Measurements from ENCODE around the gene KCNK15. TPM values are rescaled to one million over a fixed set of nuclear protein-coding genes. Genes with fewer than 3 reads are reported as not detected.
"Not testable (repeated sequence)": the region's sequence is repeated elsewhere in the genome, so short reads cannot be mapped to it uniquely, and the experiment has no call there.

The KCNK15 gene
- 0.33 TPM for total RNA-seq
- long read RNA-seq, result 0 reads

DNA sequence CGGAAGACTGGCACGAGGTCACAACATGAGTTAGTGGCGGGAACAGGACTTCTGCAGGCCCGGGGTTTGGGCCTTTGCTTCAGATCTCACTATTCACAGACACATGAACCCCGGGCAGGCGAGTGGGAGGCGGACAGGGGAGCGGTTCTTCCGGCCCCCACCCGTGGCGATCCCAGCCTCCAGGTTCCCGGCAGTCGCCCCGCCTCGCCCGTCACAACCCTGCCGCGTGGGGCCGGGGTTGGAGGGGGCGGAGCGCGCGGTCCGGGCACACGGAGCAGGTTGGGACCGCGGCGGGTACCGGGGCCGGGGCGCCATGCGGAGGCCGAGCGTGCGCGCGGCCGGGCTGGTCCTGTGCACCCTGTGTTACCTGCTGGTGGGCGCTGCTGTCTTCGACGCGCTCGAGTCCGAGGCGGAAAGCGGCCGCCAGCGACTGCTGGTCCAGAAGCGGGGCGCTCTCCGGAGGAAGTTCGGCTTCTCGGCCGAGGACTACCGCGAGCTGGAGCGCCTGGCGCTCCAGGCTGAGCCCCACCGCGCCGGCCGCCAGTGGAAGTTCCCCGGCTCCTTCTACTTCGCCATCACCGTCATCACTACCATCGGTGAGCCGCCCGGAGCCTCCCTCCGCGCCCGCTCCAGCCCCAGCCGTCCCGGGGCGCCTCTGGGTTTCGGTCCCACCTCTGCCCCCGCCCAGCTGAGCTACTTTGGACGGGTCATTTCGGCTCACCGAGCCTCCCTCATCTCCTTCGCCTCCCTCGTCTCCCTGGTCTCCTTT is at the start of gene KCNK15:
Gene KCNK15 (plus strand): TSS at position 268 of the 769 bp plus-strand sequence. CDS start 46 bp downstream, at position 314.
- H3K9me3 ChIP-seq (replicated peaks), result no peaks in the 10 kb centered on the region
- intact Hi-C loops (cut with micrococcal nuclease), result loop anchor here (5.0 kb wide), 1 partner anchor 122 kb away; no protein-coding TSS in a partner anchor
- H3K36me3 ChIP-seq, result no peaks in the 10 kb centered on the region
- peak; percentile 55 for DNase-seq
- peak within 1 kb of the TSS; percentile 68 for H3K4me3 ChIP-seq
- no peak for TF ChIP-seq CTCF (IDR thresholded peaks at IDR 0.05; ENCODE audit: borderline replicate concordance)
- peaks cover 23% of the 10 kb centered on the region for H3K27me3 ChIP-seq (ENCODE audit: low read depth)
- peaks cover 54% of the 10 kb centered on the region for H3K4me1 ChIP-seq
- H3K27ac ChIP-seq (replicated peaks), result peak within 1 kb of the TSS; percentile 39

DNA sequence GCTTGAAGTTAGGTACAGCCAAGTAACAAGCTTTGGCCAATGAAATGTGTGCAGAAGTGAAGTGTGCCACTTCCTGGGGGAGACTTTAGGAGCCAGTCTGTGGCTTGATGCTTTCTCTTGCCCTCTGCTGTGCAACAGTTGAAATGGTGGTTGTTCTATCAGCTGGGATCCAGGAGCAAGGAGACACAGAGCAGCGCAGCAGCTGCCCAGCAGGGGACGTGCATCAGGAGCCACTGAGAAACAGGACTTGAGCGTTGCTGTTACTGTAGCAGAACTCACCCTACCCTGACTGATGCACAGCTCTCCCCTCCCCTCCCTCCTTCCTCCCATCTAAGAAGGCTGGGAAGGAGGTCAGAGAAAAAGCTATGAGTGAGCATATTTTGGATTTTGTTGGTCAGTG is 49.4 kb upstream of the KCNK15 start:
- Histone ChIP-seq H3K4me1 (peaks cover 61% of the 10 kb centered on the region), H3K27ac (replicated peaks) (peak overlapping the region; percentile 91), H3K9me3 (replicated peaks) (peaks cover 3% of the 10 kb centered on the region), H3K4me3 (no peak overlapping the region), H3K36me3 (no peaks in the 10 kb centered on the region), H3K27me3 (ENCODE audit: low read depth) (no peaks in the 10 kb centered on the region)
- TF ChIP-seq CTCF (IDR thresholded peaks at IDR 0.05; ENCODE audit: borderline replicate concordance), result no peak
- DNase-seq, result no peak
- intact Hi-C loops (cut with micrococcal nuclease), result no loop called here

DNA sequence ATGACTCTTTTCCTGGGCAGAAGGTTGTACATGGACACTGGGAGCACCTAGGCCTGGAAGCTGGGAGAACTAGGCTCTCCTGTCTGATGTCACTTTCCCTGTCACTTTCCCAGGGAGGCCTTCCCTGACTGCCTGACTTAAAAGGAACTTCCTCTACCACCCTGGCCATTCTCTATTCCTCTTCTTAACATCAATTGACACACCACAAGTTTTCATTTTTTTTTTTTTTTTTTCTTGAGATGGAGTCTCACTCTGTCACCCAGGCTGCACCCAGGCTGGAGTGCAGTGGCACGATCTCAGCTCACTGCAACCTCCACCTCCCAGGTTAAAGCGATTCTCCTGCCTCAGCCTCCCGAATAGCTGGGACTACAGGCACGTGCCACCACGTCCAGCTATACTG is 48.6 kb upstream of the KCNK15 start:
- H3K36me3 ChIP-seq; H3K9me3 ChIP-seq (replicated peaks); intact Hi-C loops (cut with micrococcal nuclease); H3K27me3 ChIP-seq (ENCODE audit: low read depth); H3K4me3 ChIP-seq; DNase-seq: not testable (repeated sequence)
- Histone ChIP-seq H3K27ac (replicated peaks) (peak overlapping the region; percentile 91), H3K4me1 (peaks cover 61% of the 10 kb centered on the region)

- intact Hi-C loops (cut with micrococcal nuclease), result no loop called here
- no peak for TF ChIP-seq CTCF (IDR thresholded peaks at IDR 0.05; ENCODE audit: borderline replicate concordance)
- H3K36me3 ChIP-seq, result no peaks in the 10 kb centered on the region
- H3K9me3 ChIP-seq (replicated peaks), result no peaks in the 10 kb centered on the region
- DNase-seq, result no peak
- H3K27me3 ChIP-seq (ENCODE audit: low read depth), result no peaks in the 10 kb centered on the region
- H3K4me1 ChIP-seq, result peaks cover 61% of the 10 kb centered on the region
- no peak overlapping the region for H3K4me3 ChIP-seq
- H3K27ac ChIP-seq (replicated peaks), result no peak overlapping the region
Observed at GRCh38 chr20:44698351-44698750, 47.3 kb upstream of the KCNK15 start.

- peaks cover 51% of the 10 kb centered on the region for H3K4me1 ChIP-seq
- H3K9me3 ChIP-seq (replicated peaks), result no peaks in the 10 kb centered on the region
- no peak for TF ChIP-seq CTCF (IDR thresholded peaks at IDR 0.05; ENCODE audit: borderline replicate concordance)
- no peaks in the 10 kb centered on the region for H3K36me3 ChIP-seq
- intact Hi-C loops (cut with micrococcal nuclease), result no loop called here
- no peaks in the 10 kb centered on the region for H3K27me3 ChIP-seq (ENCODE audit: low read depth)
- no peak overlapping the region for H3K4me3 ChIP-seq
- no peak overlapping the region for H3K27ac ChIP-seq (replicated peaks)
- DNase-seq, result no peak
Observed at GRCh38 chr20:44700306-44700705, 45.4 kb upstream of the KCNK15 start.

DNA sequence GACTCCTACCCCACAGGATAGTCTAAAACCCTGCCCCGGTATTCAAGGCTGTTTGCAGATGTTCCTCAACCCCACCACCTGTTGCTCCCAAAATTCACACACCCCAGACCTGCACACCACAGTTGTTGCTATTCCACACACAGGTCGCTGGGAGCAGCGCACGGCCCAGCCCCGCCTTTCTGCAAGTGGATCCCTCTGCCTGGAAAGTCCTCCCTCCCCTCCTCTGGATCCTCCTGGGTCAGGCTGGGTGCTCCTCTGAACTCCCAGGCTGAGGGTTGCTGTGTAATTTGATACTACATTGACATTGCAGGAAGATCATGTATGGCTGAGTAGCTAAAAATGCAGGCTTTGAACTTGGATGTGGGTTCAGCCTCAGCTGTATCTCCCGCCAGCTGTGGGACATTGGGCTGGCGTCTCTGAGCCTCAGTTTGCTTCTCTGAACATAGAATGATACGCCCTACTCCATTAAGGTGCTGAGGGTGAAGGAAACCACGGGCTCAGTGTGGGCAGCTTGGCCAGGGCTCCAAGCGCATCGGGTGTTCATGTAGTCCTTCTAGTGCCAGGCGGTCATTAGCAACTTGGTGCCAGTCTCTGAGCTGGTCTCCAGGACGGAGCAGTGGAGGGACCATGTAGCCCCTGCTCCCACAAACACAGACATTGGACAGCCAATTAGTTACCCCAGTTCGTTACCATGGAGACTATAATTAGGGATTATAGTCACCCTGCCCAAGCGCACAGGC is 44.4 kb upstream of the KCNK15 start:
- no peak overlapping the region for H3K4me3 ChIP-seq
- no peaks in the 10 kb centered on the region for H3K27me3 ChIP-seq (ENCODE audit: low read depth)
- no peaks in the 10 kb centered on the region for H3K9me3 ChIP-seq (replicated peaks)
- H3K27ac ChIP-seq (replicated peaks), result peak overlapping the region; percentile 50
- H3K36me3 ChIP-seq, result no peaks in the 10 kb centered on the region
- TF ChIP-seq CTCF (IDR thresholded peaks at IDR 0.05; ENCODE audit: borderline replicate concordance), result no peak
- intact Hi-C loops (cut with micrococcal nuclease), result no loop called here
- DNase-seq, result no peak
- H3K4me1 ChIP-seq, result peaks cover 49% of the 10 kb centered on the region

Measured in left ventricle myocardium inferior (tissue), 1 donor.